ENCODE results near the gene ZMYND8.

ZMYND8 gene

GRCh38 chr20:47353692-47354463 is 2.6 kb downstream of the ZMYND8 start:
- no peak for DNase-seq (ENCODE audit: low read depth in 2 of 2)

- DNase-seq (ENCODE audit: low read depth in 2 of 2): no peak
Measured at GRCh38 chr20:47353239-47353691, 3.2 kb downstream of the ZMYND8 start.

- no peak for DNase-seq (ENCODE audit: low read depth in 2 of 2)
Measured at GRCh38 chr20:47352332-47353238, 3.9 kb downstream of the ZMYND8 start.

GRCh38 chr20:47351643-47352331 is 4.7 kb downstream of the ZMYND8 start:
- DNase-seq (ENCODE audit: low read depth in 2 of 2): no peak

- DNase-seq (ENCODE audit: low read depth in 2 of 2): no peak
Measured at GRCh38 chr20:47350691-47351545, 5.6 kb downstream of the ZMYND8 start.

- DNase-seq (ENCODE audit: low read depth in 2 of 2): no peak
Measured at GRCh38 chr20:47350181-47350550, 6.3 kb downstream of the ZMYND8 start.

- no peak for DNase-seq (ENCODE audit: low read depth in 2 of 2)
Measured at GRCh38 chr20:47349365-47350180, 6.9 kb downstream of the ZMYND8 start.

GRCh38 chr20:47348539-47349142 is 7.9 kb downstream of the ZMYND8 start:
- no peak for DNase-seq (ENCODE audit: low read depth in 2 of 2)

GRCh38 chr20:47347661-47348435 is 8.7 kb downstream of the ZMYND8 start:
- DNase-seq (ENCODE audit: low read depth in 2 of 2): no peak

- DNase-seq (ENCODE audit: low read depth in 2 of 2): no peak
Measured at GRCh38 chr20:47346172-47346571, 10.3 kb downstream of the ZMYND8 start.

- no peak for DNase-seq (ENCODE audit: low read depth in 2 of 2)
Measured at GRCh38 chr20:47345214-47345613, 11.3 kb downstream of the ZMYND8 start.

GRCh38 chr20:47343007-47343472 is 13.5 kb downstream of the ZMYND8 start:
- no peak for DNase-seq (ENCODE audit: low read depth in 2 of 2)

- no peak for DNase-seq (ENCODE audit: low read depth in 2 of 2)
Measured at GRCh38 chr20:47338131-47338628, 18.3 kb downstream of the ZMYND8 start.

- DNase-seq (ENCODE audit: low read depth in 2 of 2): no peak
Measured at GRCh38 chr20:47337413-47337812, 19.1 kb downstream of the ZMYND8 start.

GRCh38 chr20:47336129-47336754 is 20.3 kb downstream of the ZMYND8 start:
- no peak for DNase-seq (ENCODE audit: low read depth in 2 of 2)

GRCh38 chr20:47335251-47336128 is 21.0 kb downstream of the ZMYND8 start:
- DNase-seq (ENCODE audit: low read depth in 2 of 2): no peak

GRCh38 chr20:47334022-47334551 is 22.4 kb downstream of the ZMYND8 start:
- DNase-seq (ENCODE audit: low read depth in 2 of 2): no peak
